ENCODE data around the gene RNF10. TPM values are rescaled to one million over a fixed set of nuclear protein-coding genes. Genes with fewer than 3 reads are reported as not detected.
A peak's percentile ranks its signal among the peaks of the same experiment; 100 is the strongest.

Gene RNF10
- total and polyA plus RNA-seq, 10 of the 15 experiments (the other 5 are each of a cell fraction or from before 2014, with no cell fraction given): 48.2 to 127 (median 64.5) TPM

DNA sequence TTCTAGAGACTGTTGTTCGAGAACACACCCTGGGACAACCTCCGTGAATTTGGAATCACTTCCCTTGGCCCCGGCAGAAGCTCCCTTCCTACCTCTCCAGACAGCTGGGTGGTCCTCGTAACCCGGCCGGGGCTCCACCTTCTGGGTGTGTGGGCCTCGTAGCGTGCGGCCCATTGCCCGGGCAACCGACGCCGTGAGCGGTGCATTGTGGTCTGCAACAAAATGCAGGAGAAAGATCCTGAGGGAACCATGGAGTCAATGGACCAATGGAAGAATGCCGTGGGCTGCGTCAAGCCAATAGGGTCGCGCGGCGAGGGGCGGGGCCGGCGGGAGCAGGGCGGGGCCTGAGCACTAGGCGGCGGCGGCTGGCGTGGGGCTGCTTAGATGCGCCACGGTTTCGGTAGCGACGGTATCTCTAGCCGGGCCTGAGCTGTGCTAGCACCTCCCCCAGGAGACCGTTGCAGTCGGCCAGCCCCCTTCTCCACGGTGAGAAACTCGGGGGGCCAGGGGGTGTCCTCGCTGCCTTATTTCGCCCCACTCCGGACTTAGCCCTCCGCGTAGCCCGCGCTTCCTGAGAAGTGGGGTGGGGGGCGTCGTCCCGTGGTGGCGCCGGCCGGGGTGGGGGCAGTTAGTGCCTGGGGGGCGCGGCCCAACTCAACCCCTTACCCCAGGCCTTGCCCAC lies 38.3 kb upstream of the RNF10 start, which contains the start of gene DYNLL1 (continued):
- TF ChIP-seq PML (IDR thresholded peaks at IDR 0.05; ENCODE audit: low read length): peak; percentile 71; the same call in 1 of the 2 replicates
- TF ChIP-seq RELA (IDR thresholded peaks at IDR 0.05; ENCODE audit: borderline replicate concordance, partially characterized antibody): no peak
- TF ChIP-seq BHLHE40 (IDR thresholded peaks at IDR 0.05; ENCODE audit: borderline replicate concordance in 1 of 2, low read depth in 2 of 2, low read length in 1 of 2): peak; percentile 7 to 63; a peak in 3 of 4 replicates
- no peak for TF ChIP-seq USF1 (IDR thresholded peaks at IDR 0.05; ENCODE audit: borderline replicate concordance, extremely low read length, insufficient read depth, low read depth, low read length)
- TF ChIP-seq RCOR1 (conservative IDR thresholded peaks at IDR 0.05; ENCODE audit: low read depth, low read length): no peak
- no peak for TF ChIP-seq STAT3 (IDR thresholded peaks at IDR 0.05; ENCODE audit: low read depth, low read length)
- peak in 1 of 2 experiments; percentile 68; a peak in 2 of 4 replicates for TF ChIP-seq SRF (IDR thresholded peaks at IDR 0.05; ENCODE audit: low read depth in 2 of 2, low read length in 2 of 2)
- peak; percentile 67 for TF ChIP-seq CREB1 (IDR thresholded peaks at IDR 0.05; ENCODE audit: low read depth)
- no peak for TF ChIP-seq GABPA (IDR thresholded peaks at IDR 0.05; ENCODE audit: low read depth)
- no peak for TF ChIP-seq PAX8 (IDR thresholded peaks at IDR 0.05)
- TF ChIP-seq ZNF622 (IDR thresholded peaks at IDR 0.05): no peak
- no peak for TF ChIP-seq GATAD2B (conservative IDR thresholded peaks at IDR 0.05; ENCODE audit: low read depth)
- TF ChIP-seq MEF2A (IDR thresholded peaks at IDR 0.05; ENCODE audit: insufficient read depth, low read depth, low read length): no peak
- no peak for TF ChIP-seq ZNF207 (IDR thresholded peaks at IDR 0.05; ENCODE audit: borderline replicate concordance)
- TF ChIP-seq NR2C2 (IDR thresholded peaks at IDR 0.05; ENCODE audit: borderline replicate concordance, control insufficient read depth, insufficient read length, low read depth): no peak
- no peak for TF ChIP-seq SUZ12 (IDR thresholded peaks at IDR 0.05; ENCODE audit: unreplicated experiment)
- TF ChIP-seq KAT2A (conservative IDR thresholded peaks at IDR 0.05; ENCODE audit: control insufficient read depth, low read depth, low read length): no peak
- TF ChIP-seq KDM1A (IDR thresholded peaks at IDR 0.05; ENCODE audit: borderline replicate concordance): no peak
- TF ChIP-seq ETV6 (conservative IDR thresholded peaks at IDR 0.05 in 1 of 2, IDR thresholded peaks at IDR 0.05 in 1 of 2; ENCODE audit: borderline replicate concordance in 1 of 2, low read depth in 1 of 2): no peak
- peak in 1 of 2 experiments; percentile 13; a peak in 1 of 4 replicates for TF ChIP-seq EP300 (IDR thresholded peaks at IDR 0.05; ENCODE audit: borderline replicate concordance in 1 of 2, control insufficient read depth in 1 of 2, low read depth in 2 of 2, low read length in 2 of 2)
- TF ChIP-seq, protein P1, sequence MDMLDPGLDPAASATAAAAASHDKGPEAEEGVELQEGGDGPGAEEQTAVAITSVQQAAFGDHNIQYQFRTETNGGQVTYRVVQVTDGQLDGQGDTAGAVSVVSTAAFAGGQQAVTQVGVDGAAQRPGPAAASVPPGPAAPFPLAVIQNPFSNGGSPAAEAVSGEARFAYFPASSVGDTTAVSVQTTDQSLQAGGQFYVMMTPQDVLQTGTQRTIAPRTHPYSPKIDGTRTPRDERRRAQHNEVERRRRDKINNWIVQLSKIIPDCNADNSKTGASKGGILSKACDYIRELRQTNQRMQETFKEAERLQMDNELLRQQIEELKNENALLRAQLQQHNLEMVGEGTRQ (IDR thresholded peaks at IDR 0.05; ENCODE audit: borderline replicate concordance, low read depth, low read length): no peak
- no peak for TF ChIP-seq BRCA1 (IDR thresholded peaks at IDR 0.05; ENCODE audit: low read depth, low read length)
- TF ChIP-seq RBBP5 (conservative IDR thresholded peaks at IDR 0.05): no peak
- TF ChIP-seq POU2F2 (IDR thresholded peaks at IDR 0.05; ENCODE audit: borderline replicate concordance, low read depth, low read length): peak; percentile 91
- peak; percentile 94 for TF ChIP-seq SMAD5 (IDR thresholded peaks at IDR 0.05; ENCODE audit: low read depth)
- TF ChIP-seq SIX5 (IDR thresholded peaks at IDR 0.05; ENCODE audit: low read depth, low read length, severe bottlenecking): peak; percentile 33
- no peak for TF ChIP-seq CHD4 (IDR thresholded peaks at IDR 0.05)
- no peak for TF ChIP-seq CEBPB (IDR thresholded peaks at IDR 0.05; ENCODE audit: borderline replicate concordance in 1 of 2, low read depth in 2 of 2, low read length in 2 of 2)

Data from GM12878 (cell line).